IPS DF 4.7 (cell line): ENCODE data around the gene ZNF479.
"Not testable (repeated sequence)": the region's sequence is repeated elsewhere in the genome, so short reads cannot be mapped to it uniquely, and the experiment has no call there.

Source experiments
- DNase-seq: peaks from one replicate; pipeline ENCODE4 v3.0.0-alpha.2; 2013; ENCODE audit warnings: low spot score; ENCODE audit errors: extremely low read depth

The ZNF479 gene

GRCh38 chr7:57132336-57132735 is at the start of gene ZNF479:
Gene ZNF479, minus strand, starts transcription at chr7:57132436. Its CDS starts 112 bp downstream, at chr7:57132324.
- not testable (repeated sequence) for DNase-seq

- DNase-seq: no peak
These were observed 49.8 kb upstream of the ZNF479 start for GRCh38 chr7:57182031-57182430.

GRCh38 chr7:57181281-57181680 is 49.0 kb upstream of the ZNF479 start:
- no peak for DNase-seq

- no peak for DNase-seq
These were observed 47.7 kb upstream of the ZNF479 start for GRCh38 chr7:57179776-57180415.

DNA sequence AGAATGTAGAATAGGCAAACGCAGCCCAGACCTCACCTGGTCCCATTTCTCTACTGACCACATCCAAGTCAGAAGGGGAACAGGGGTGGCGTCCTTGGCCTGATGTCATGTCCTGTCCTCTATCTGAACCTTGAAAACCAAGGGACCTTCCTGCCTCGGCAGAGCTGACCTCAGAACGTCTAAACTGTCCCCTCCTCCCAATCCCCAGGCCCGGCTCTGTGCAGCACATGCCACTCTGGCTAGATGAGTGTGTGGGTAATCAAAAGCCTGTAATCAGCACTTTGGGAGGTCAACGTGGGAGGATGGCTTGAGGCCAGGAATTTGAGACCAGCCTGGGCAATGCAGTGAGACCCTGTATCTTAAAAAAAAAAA is 46.5 kb upstream of the ZNF479 start:
- no peak for DNase-seq

DNA sequence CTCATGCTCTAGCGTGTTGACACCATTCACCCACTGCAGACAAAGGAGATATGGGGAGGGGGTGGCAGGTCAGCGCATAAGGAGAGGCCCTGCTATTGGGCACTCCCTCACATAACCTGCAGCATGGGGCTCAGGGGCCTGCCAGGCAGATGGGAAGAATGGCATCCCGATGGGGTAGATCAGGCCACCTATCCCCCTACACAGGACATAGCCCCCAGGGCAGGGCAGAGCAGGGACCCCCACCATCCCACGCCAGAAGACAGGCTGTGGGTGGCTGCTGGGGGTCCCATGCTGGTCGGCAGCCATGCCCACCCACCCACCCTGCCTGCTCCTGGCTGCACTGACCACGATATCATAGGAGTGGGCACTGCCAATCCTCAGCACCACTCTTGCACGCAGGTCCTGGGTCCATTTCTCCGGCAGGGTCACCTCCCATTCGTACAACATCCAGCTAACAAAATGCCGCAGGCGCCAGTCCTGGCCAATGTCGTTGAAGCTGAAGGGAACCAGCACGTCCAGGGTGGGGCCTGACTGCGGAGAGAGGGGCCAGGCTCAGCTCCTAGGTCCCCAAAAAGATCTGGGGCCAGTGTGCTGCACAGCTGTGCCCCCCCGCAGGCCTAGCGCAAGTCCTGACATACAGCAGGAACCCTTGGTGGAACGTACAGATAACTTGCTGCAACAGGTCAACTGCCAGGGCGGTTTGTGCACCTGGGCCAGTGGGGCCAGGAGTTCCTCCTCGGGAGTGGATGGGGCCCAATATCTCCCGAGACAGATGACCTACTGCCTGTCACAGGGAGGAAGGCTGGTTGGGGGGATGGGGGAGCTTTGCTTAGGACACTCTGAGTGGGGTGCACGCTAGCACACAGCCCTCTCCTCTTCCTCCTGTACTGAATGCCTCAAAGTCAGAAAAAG is 45.9 kb upstream of the ZNF479 start:
- DNase-seq: no peak

DNA sequence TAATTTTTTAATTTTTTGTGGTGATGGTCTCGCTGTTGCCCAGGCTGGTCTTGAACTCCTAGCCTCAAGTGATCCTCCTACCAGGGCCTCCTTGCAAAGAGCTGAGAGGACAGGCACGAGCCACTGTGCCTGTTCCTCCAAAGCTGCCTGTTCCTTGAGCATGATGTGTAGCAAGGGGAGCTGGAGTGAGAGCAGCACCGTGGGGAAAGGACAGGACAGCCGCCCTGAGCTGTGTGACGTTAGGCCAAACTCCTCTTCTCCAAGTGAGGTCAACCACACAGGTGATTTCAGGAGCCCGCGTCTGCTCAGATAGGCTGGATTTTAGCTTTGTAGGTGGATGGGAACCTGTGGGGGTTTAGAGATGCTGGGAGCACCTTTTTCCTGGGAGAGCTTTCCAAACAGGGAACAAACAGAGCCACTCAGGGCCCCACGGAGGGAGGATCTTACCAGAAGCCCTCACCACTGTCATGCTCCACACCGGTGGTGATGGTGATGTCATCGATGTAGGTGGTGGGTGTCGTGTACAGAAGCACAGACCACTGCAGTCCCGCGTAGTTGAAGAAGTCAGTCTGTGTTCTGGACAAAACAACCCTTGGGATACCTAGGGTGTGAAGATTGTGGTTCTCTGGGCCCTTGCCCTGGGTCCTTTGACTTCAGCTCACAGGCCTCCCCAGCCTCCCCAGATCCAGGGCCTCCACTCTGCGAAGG is 44.8 kb upstream of the ZNF479 start:
- DNase-seq: no peak

- no peak for DNase-seq
These were observed 33.2 kb upstream of the ZNF479 start for GRCh38 chr7:57165285-57165899.

DNA sequence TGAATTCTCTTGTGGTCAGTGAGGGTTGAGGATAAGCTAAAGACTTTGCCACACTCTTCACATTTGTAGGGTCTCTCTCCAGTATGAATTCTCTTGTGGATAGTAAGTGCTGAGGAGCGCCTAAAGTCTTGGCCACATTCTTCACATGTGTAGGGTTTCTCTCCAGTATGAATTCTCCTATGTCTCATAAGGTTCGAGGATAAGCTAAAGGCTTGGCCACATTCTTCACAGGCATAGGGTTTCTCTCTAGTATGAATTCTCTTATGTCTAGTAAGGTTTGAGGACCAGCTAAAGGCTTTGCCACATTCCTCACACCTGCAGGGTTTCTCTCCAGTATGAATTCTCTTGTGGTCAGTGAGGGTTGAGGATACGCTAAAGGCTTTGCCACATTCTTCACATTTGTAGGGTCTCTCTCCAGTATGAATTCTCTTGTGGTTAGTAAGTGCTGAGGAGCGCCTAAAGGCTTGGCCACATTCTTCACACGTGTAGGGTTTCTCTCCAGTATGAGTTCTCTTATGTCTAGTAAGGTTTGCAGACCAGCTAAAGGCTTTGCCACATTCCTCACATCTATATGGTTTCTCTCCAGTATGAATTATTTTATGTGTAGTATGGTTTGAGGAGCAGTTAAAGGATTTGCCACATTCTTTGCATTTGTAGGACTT is 12.0 kb downstream of the ZNF479 start:
- not testable (repeated sequence) for DNase-seq
